LNCAP (cell line): ENCODE results near the gene MALAT1.

ENCODE experiments used
- CTCF ChIP-seq: fragments of 450-650 bp; IDR thresholded peaks from 2 replicates; pipeline ENCODE4 v1.5.1; 2017; ENCODE audit warnings: mild to moderate bottlenecking

The MALAT1 gene

GRCh38 chr11:65540290-65541092, 41.6 kb downstream of the MALAT1 start:
- TF ChIP-seq CTCF: peak; percentile 80

GRCh38 chr11:65541093-65541982, 42.5 kb downstream of the MALAT1 start:
- TF ChIP-seq CTCF: no peak; the same call in 1 of the 2 replicates

GRCh38 chr11:65542738-65543390, 44.0 kb downstream of the MALAT1 start:
- no peak for TF ChIP-seq CTCF

- no peak for TF ChIP-seq CTCF
Observed at GRCh38 chr11:65545853-65546216, 47.0 kb downstream of the MALAT1 start.

- no peak for TF ChIP-seq CTCF
Observed at GRCh38 chr11:65546217-65546958, 47.5 kb downstream of the MALAT1 start.

GRCh38 chr11:65547446-65548125, 48.7 kb downstream of the MALAT1 start:
- no peak for TF ChIP-seq CTCF
